GM12878 (cell line): Measurements from ENCODE around the gene CTAG1A. TPM values are rescaled to one million over a fixed set of nuclear protein-coding genes. Genes with fewer than 3 reads are reported as not detected.

ENCODE experiments used
- ATAC-seq: fragments of 200-7000 bp; cut with Tn5 transposase; 3 replicates; pipeline ENCODE4 v1.9.1; 2020; ENCODE audit warnings: mild to moderate bottlenecking, moderate library complexity
- BruUV-seq: library from RNA; stranded (reverse); fragments of 400-500 nt; replicated peaks from 2 replicates; lab custom pipeline; 2021; lab: Mats Ljungman, UMichigan
- CTCF ChIA-PET: fragments of 300-600 bp; sonication (Branson Sonifier 250); formaldehyde crosslinking; extraction: SDS; loops from one replicate; lab custom pipeline; 2021; ENCODE audit warnings: inconsistent platforms; lab: Yijun Ruan, JAX
- POLR2A ChIA-PET: fragments of 350-600 bp; formaldehyde crosslinking; extraction: SDS; loops from one replicate; lab custom pipeline; 2021; ENCODE audit warnings: inconsistent platforms; lab: Charles Lee
- RAD21 ChIA-PET: fragments of 300-600 bp; sonication (Branson Sonifier 250); formaldehyde crosslinking; loops from one replicate; lab custom pipeline; 2023; ENCODE audit warnings: antibody characterized with exemption; ENCODE audit not compliant: unreplicated experiment; lab: Charles Lee
- SMC1A ChIA-PET: fragments of 300-600 bp; sonication (Branson Sonifier 250); formaldehyde crosslinking; loops from one replicate; lab custom pipeline; 2023; ENCODE audit not compliant: unreplicated experiment, uncharacterized antibody; lab: Charles Lee
- DNase-seq: peaks from one replicate; pipeline ENCODE4 v3.0.0-alpha.2; 2011; ENCODE audit warnings: low read depth, low spot score
- FAIRE-seq: peaks from 3 replicates; lab custom pipeline; 2011; peaks lifted over from hg19 to GRCh38; lab: Jason Lieb, UNC
- H2AFZ ChIP-seq: 2 replicates; pipeline ENCODE4 v1.6.0; 2011; ENCODE audit warnings: low read depth, low read length, control low read depth; ENCODE audit not compliant: control insufficient read depth
- H3K27ac ChIP-seq: 2 replicates; pipeline ENCODE4 v1.5.1; 2011; ENCODE audit warnings: control low read depth; ENCODE audit not compliant: control insufficient read depth, insufficient read depth
- H3K27me3 ChIP-seq, 2 experiments: replicated peaks in 1 of 2; 2 replicates each; pipeline versions ENCODE4 v1.6.0 to v1.6.1; 2011; ENCODE audit warnings: low read length in 1 of 2; ENCODE audit not compliant: control insufficient read depth in 2 of 2, insufficient read depth in 2 of 2
- H3K36me3 ChIP-seq, 2 experiments: 2 replicates each; pipeline ENCODE4 v1.5.1; 2011; ENCODE audit warnings: low read length in 1 of 2; ENCODE audit not compliant: control insufficient read depth in 2 of 2, insufficient read depth in 2 of 2
- H3K4me1 ChIP-seq: 2 replicates; pipeline ENCODE4 v1.6.1; 2011; ENCODE audit warnings: mild to moderate bottlenecking, low read length, moderate library complexity, mixed read lengths; ENCODE audit not compliant: control insufficient read depth, insufficient read depth
- H3K4me2 ChIP-seq: 2 replicates; pipeline ENCODE4 v1.6.0; 2011; ENCODE audit warnings: control low read depth; ENCODE audit not compliant: control insufficient read depth, insufficient read depth
- H3K4me3 ChIP-seq: fragments of 200-600 bp; sonication (generic); 2 replicates; pipeline ENCODE4 v1.5.1; 2016
- H3K79me2 ChIP-seq: 2 replicates; pipeline ENCODE4 v1.6.0; 2011; ENCODE audit warnings: low read length; ENCODE audit not compliant: control insufficient read depth, insufficient read depth
- H3K9ac ChIP-seq: 2 replicates; pipeline ENCODE4 v1.8.0; 2011; ENCODE audit warnings: low read length, control low read depth, mixed read lengths; ENCODE audit not compliant: control insufficient read depth, insufficient read depth
- H3K9me3 ChIP-seq: replicated peaks from 3 replicates; pipeline ENCODE4 v1.5.1; 2011; ENCODE audit warnings: mild to moderate bottlenecking, low read length; ENCODE audit not compliant: control insufficient read depth, insufficient read depth
- H4K20me1 ChIP-seq: 2 replicates; pipeline ENCODE4 v1.6.0; 2011; ENCODE audit not compliant: control insufficient read depth, insufficient read depth
- FOXK2 ChIP-seq: fragments of 450-650 bp; IDR thresholded peaks from 2 replicates; pipeline ENCODE4 v1.6.1; 2017; ENCODE audit warnings: mild to moderate bottlenecking, moderate library complexity
- POU2F2 ChIP-seq: IDR thresholded peaks from 3 replicates; pipeline ENCODE4 v1.6.1; 2011; ENCODE audit warnings: low read depth, mild to moderate bottlenecking, low read length, borderline replicate concordance
- ZBTB40 ChIP-seq: fragments of 450-650 bp; IDR thresholded peaks from 2 replicates; pipeline ENCODE4 v1.6.1; 2016; ENCODE audit warnings: mild to moderate bottlenecking, moderate library complexity, borderline replicate concordance
- WGBS: methylation state at CpG from one replicate; pipeline ENCODE4 v1.1.6; 2016; ENCODE audit warnings: low lambda C conversion rate; ENCODE audit not compliant: insufficient replicate concordance, insufficient coverage; ENCODE audit errors: missing lambda C conversion rate; 5-methylcytosine and 5-hydroxymethylcytosine counted together
- in situ Hi-C: fragments of 300-500 bp; cut with MboI; formaldehyde crosslinking; loops from 9 replicates; pipeline ENCODE4 v1.14.3; 2018; ENCODE audit warnings: mixed read lengths
- intact Hi-C: fragments of 100-400 bp; cut with micrococcal nuclease; formaldehyde crosslinking; loops from one replicate; pipeline ENCODE4 v1.14.2; 2022; ENCODE audit not compliant: unreplicated experiment
- polyA plus RNA-seq, 11 experiments: library from polyadenylated mRNA; depleted of rRNA in 4 of 11; unstranded in 6 of 11; stranded (reverse) in 5 of 11; fragments of >200 nt; fragmentation: Nextera tagmentation in 4 of 11; fragmentation: Illumina TruSeq in 1 of 11; extraction: Ambion mirVana in 4 of 11; extraction: Trizol in 1 of 11; gene quantifications; 1 replicate in 1 of 11; 2 replicates in 10 of 11; pipeline versions ENCODE4 v1.2.1 to v1.2.3, GENCODE V29; 2011 to 2016; ENCODE audit warnings: inconsistent platforms in 2 of 11, missing spikeins in 2 of 11, low read depth in 1 of 11
- total RNA-seq, 4 experiments: library from RNA; depleted of rRNA in 3 of 4; stranded (reverse); fragments of >200 nt in 3 of 4; fragmentation: Illumina TruSeq in 1 of 4; extraction: Trizol in 1 of 4; gene quantifications; 2 replicates each; pipeline versions ENCODE4 v1.2.1 to v1.2.3, GENCODE V29; 2013 to 2021

The CTAG1A gene
- total and polyA plus RNA-seq, 10 of the 15 experiments (the other 5 are each of a cell fraction or from before 2014, with no cell fraction given) = not detected

GRCh38 chrX:154602766-154603437 is 18.0 kb downstream of the CTAG1A start (continued):
- TF ChIP-seq ZBTB40 (no peak), POU2F2 (no peak)
- TF ChIP-seq, all 136 proteins: peak for 0

GRCh38 chrX:154603438-154604430 is 18.8 kb downstream of the CTAG1A start:
- no peaks in the 10 kb centered on the region for H4K20me1 ChIP-seq
- POLR2A ChIA-PET = no interaction called here
- no peak overlapping the region for H3K4me2 ChIP-seq
- TF ChIP-seq FOXK2 = no peak
- TF ChIP-seq, all 136 proteins: peak for 0
- Histone ChIP-seq H3K36me3 (no peaks in the 10 kb centered on the region), H3K79me2 (no peaks in the 10 kb centered on the region), H2AFZ (no peak overlapping the region), H3K4me3 (no peak overlapping the region), H3K9ac (no peak overlapping the region), H3K27me3 (no peaks in the 10 kb centered on the region), H3K27ac (no peak overlapping the region), H3K9me3 (no peaks in the 10 kb centered on the region; the same call in 2 of the 3 replicates), H3K4me1 (no peaks in the 10 kb centered on the region)
- intact Hi-C loops (no loop called here), in situ Hi-C loops (no loop called here)
- WGBS = 31% methylated on average over 13 of the region's 13 CpGs
- FAIRE-seq (no peak), ATAC-seq (no peak), DNase-seq (no peak)
- RAD21 ChIA-PET = no interaction called here
- CTCF ChIA-PET = no interaction called here
- no TSS peak for BruUV-seq
- SMC1A ChIA-PET = no interaction called here
